Measurements from ENCODE around the gene PARD6G. TPM values are rescaled to one million over a fixed set of nuclear protein-coding genes. Genes with fewer than 3 reads are reported as not detected.
A peak's percentile ranks its signal among the peaks of the same experiment; 100 is the strongest.

Gene PARD6G
- total and polyA plus RNA-seq, 2 of the 13 experiments (the other 11 are each of a cell fraction or from before 2014, with no cell fraction given): 3.6 to 7.4 TPM

DNA sequence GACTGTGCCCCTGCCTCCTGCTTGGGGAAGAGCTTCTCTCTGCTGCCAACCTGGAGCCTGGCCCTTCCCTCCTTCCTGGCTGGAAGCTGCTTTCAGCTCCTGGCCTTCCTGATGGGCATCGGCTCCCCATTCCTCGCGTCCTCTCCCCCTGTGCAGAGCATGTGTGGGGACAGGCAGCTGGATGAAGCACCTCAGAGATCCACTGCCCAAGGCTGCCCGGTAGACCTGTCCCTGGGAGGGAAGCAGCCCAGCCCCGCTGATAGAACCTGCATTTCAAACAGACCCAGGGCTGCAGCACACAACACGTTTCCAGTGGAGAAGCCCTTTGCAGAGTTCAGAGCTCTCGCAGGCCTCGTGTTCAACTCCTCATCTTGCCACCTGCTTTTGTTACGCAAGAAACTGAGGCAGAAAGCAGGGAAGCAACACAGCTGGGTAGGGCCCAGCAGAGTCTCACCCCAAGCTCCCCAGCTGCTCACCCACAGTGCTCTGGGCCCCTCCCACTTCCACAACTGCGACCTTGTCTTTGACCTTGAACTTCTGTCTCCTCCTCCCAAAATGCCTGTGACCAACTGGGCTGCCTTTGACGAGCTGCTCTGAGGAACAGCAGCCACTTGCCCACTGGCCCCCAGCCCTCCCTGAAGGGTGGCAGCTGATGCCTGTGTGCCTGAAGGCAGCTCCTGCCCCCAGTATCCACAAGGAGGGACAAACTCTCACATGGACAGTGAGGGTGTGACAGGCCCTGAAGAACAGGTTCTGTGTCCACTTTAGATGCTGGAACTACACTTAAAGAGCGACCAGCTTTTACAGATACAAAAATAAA is 65.5 kb downstream of the PARD6G start (continued):
- TF ChIP-seq, protein P1, sequence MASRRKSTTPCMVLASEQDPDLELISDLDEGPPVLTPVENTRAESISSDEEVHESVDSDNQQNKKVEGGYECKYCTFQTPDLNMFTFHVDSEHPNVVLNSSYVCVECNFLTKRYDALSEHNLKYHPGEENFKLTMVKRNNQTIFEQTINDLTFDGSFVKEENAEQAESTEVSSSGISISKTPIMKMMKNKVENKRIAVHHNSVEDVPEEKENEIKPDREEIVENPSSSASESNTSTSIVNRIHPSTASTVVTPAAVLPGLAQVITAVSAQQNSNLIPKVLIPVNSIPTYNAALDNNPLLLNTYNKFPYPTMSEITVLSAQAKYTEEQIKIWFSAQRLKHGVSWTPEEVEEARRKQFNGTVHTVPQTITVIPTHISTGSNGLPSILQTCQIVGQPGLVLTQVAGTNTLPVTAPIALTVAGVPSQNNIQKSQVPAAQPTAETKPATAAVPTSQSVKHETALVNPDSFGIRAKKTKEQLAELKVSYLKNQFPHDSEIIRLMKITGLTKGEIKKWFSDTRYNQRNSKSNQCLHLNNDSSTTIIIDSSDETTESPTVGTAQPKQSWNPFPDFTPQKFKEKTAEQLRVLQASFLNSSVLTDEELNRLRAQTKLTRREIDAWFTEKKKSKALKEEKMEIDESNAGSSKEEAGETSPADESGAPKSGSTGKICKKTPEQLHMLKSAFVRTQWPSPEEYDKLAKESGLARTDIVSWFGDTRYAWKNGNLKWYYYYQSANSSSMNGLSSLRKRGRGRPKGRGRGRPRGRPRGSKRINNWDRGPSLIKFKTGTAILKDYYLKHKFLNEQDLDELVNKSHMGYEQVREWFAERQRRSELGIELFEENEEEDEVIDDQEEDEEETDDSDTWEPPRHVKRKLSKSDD (CRISPR knock-in tag; IDR thresholded peaks at IDR 0.05; ENCODE audit: low read depth): no peak
- TF ChIP-seq SMYD3 (CRISPR knock-in tag; IDR thresholded peaks at IDR 0.05) (no peak), ZFP36L1 (CRISPR knock-in tag; IDR thresholded peaks at IDR 0.05) (no peak), EP300 (IDR thresholded peaks at IDR 0.05; ENCODE audit: low read depth in 2 of 2, low read length in 2 of 2) (no peak), EP300 (CRISPR knock-in tag; IDR thresholded peaks at IDR 0.05; ENCODE audit: borderline replicate concordance) (no peak), ZNF792 (CRISPR knock-in tag; IDR thresholded peaks at IDR 0.05) (no peak), ZNF691 (CRISPR knock-in tag; IDR thresholded peaks at IDR 0.05; ENCODE audit: borderline replicate concordance, low read depth) (peak; percentile 62; the same call in 1 of the 2 replicates), ESRRA (CRISPR knock-in tag; IDR thresholded peaks at IDR 0.05; ENCODE audit: low read depth) (0 out of 2 replicates have a peak, but pooled peaks have one; percentile 67), WIZ (CRISPR knock-in tag; IDR thresholded peaks at IDR 0.05) (no peak), MAZ (IDR thresholded peaks at IDR 0.05; ENCODE audit: borderline replicate concordance, low read depth, low read length) (no peak), MAZ (CRISPR knock-in tag; IDR thresholded peaks at IDR 0.05; ENCODE audit: low read depth) (no peak), PHF20 (CRISPR knock-in tag; IDR thresholded peaks at IDR 0.05) (no peak), JUND (CRISPR knock-in tag; IDR thresholded peaks at IDR 0.05) (no peak), ZNF468 (CRISPR knock-in tag; IDR thresholded peaks at IDR 0.05) (no peak), ZNF567 (CRISPR knock-in tag; IDR thresholded peaks at IDR 0.05; ENCODE audit: borderline replicate concordance) (no peak), HOXA9 (CRISPR knock-in tag; IDR thresholded peaks at IDR 0.05; ENCODE audit: borderline replicate concordance) (no peak), HIVEP1 (CRISPR knock-in tag; IDR thresholded peaks at IDR 0.05) (0 out of 2 replicates have a peak, but pooled peaks have one; percentile 12), ZNF737 (CRISPR knock-in tag; IDR thresholded peaks at IDR 0.05; ENCODE audit: borderline replicate concordance) (no peak), ZC3H13 (CRISPR knock-in tag; IDR thresholded peaks at IDR 0.05) (no peak), ZNF770 (CRISPR knock-in tag; IDR thresholded peaks at IDR 0.05) (no peak), SOX6 (IDR thresholded peaks at IDR 0.05) (no peak), SOX6 (CRISPR knock-in tag; IDR thresholded peaks at IDR 0.05) (no peak)
- TF ChIP-seq, protein P2, sequence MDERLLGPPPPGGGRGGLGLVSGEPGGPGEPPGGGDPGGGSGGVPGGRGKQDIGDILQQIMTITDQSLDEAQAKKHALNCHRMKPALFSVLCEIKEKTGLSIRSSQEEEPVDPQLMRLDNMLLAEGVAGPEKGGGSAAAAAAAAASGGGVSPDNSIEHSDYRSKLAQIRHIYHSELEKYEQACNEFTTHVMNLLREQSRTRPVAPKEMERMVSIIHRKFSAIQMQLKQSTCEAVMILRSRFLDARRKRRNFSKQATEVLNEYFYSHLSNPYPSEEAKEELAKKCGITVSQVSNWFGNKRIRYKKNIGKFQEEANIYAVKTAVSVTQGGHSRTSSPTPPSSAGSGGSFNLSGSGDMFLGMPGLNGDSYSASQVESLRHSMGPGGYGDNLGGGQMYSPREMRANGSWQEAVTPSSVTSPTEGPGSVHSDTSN (CRISPR knock-in tag; IDR thresholded peaks at IDR 0.05): no peak

All from HepG2 (cell line).